C4-2B (cell line): ENCODE data around the gene EFHC2.

Source experiments
- ZFX ChIP-seq: fragments of 450-650 bp; IDR thresholded peaks from 2 replicates; pipeline ENCODE4 v1.6.1; 2017
- TF ChIP-seq, protein P1 (sequence below): fragments of 450-650 bp; conservative IDR thresholded peaks from 2 replicates; pipeline ENCODE4 v1.5.1; 2017; ENCODE audit warnings: mild to moderate bottlenecking

DNA sequence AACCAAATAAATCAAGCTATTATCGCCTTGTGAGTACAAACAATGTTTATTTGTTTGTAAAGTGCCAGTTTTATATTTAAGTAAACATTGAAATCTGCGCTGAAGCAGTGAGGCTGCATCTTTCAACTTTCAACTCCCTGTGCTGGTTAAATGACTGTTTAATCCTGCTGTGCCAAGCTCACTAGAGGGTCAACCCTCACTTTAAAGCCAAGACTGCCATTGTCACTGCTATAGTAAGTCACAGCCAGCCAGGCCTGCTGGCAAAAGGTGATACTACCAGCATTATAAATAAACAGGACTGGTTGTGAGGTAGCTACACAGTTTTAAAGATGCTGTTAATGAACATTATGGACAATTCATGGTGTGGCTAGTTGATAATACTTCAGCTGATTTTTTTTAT, 34.6 kb downstream of the EFHC2 start:
- TF ChIP-seq, protein P1, sequence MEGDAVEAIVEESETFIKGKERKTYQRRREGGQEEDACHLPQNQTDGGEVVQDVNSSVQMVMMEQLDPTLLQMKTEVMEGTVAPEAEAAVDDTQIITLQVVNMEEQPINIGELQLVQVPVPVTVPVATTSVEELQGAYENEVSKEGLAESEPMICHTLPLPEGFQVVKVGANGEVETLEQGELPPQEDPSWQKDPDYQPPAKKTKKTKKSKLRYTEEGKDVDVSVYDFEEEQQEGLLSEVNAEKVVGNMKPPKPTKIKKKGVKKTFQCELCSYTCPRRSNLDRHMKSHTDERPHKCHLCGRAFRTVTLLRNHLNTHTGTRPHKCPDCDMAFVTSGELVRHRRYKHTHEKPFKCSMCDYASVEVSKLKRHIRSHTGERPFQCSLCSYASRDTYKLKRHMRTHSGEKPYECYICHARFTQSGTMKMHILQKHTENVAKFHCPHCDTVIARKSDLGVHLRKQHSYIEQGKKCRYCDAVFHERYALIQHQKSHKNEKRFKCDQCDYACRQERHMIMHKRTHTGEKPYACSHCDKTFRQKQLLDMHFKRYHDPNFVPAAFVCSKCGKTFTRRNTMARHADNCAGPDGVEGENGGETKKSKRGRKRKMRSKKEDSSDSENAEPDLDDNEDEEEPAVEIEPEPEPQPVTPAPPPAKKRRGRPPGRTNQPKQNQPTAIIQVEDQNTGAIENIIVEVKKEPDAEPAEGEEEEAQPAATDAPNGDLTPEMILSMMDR, result no peak
- TF ChIP-seq ZFX, result no peak
